ENCODE data around the gene ZNF700.
"Not testable (repeated sequence)": the region's sequence is repeated elsewhere in the genome, so short reads cannot be mapped to it uniquely, and the experiment has no call there.

The ZNF700 gene

DNA sequence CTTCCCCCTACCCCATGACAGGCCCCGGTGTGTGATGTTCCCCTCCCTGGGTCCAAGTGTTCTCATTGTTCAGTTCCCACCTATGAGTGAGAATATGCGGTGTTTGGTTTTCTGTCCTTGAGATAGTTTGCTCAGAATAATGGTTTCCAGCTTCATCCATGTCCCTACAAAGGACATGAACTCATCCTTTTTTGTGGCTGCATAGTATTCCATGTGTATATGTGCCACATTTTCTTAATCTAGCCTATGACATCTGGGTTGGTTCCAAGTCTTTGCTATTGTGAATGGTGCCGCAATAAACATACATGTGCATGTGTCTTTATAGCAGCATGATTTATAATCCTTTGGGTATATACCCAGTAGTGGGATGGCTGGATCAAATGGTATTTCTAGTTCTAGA, 13.5 kb downstream of the ZNF700 start:
- H3K4me2 ChIP-seq (ENCODE audit: insufficient read depth, low read length, poor library complexity, severe bottlenecking); H3K4me1 ChIP-seq (ENCODE audit: control insufficient read depth in 2 of 2, insufficient read depth in 1 of 2, low read depth in 1 of 2, low read length in 2 of 2); H2BK12ac ChIP-seq (ENCODE audit: low read length); H4K91ac ChIP-seq (ENCODE audit: low read depth, low read length, poor library complexity); H3K4me3 ChIP-seq (ENCODE audit: low read length in 2 of 2); H3K23ac ChIP-seq (ENCODE audit: low read depth, low read length, poor library complexity); H4K8ac ChIP-seq (ENCODE audit: low read depth, low read length); H3K27me3 ChIP-seq (ENCODE audit: control insufficient read depth in 3 of 3, insufficient read depth in 3 of 3, low read depth in 1 of 3, low read length in 3 of 3); H3K27ac ChIP-seq (replicated peaks; ENCODE audit: low read length); DNase-seq (ENCODE audit: low spot score); H2BK120ac ChIP-seq (ENCODE audit: low read depth, low read length); H3K9ac ChIP-seq (ENCODE audit: low read depth, low read length, poor library complexity); H3K79me1 ChIP-seq (ENCODE audit: low read depth, low read length); H2BK15ac ChIP-seq (ENCODE audit: low read length); H3K18ac ChIP-seq (ENCODE audit: low read length); H2AFZ ChIP-seq (ENCODE audit: low read length); H2BK5ac ChIP-seq (ENCODE audit: low read length); H3K4ac ChIP-seq (ENCODE audit: low read length); H2AK5ac ChIP-seq (ENCODE audit: low read depth, low read length); H3K14ac ChIP-seq (ENCODE audit: low read length): not testable (repeated sequence)
- H3K36me3 ChIP-seq (replicated peaks in 1 of 2; ENCODE audit: control insufficient read depth in 2 of 2, insufficient read depth in 2 of 2, low read length in 2 of 2), result peaks cover 0 to 49% of the 10 kb centered on the region in 2 donors
- no CpG with 5 or more reads among the region's 3 CpGs for WGBS, 2 donors (ENCODE audit: extremely low coverage in 2 of 2, insufficient read length in 2 of 2, insufficient replicate concordance in 1 of 2)
- H3K9me3 ChIP-seq (replicated peaks in 1 of 2; ENCODE audit: control insufficient read depth in 2 of 2, insufficient read depth in 1 of 2, low read depth in 1 of 2, low read length in 2 of 2), result peaks cover 7 to 65% of the 10 kb centered on the region in 2 donors

DNA sequence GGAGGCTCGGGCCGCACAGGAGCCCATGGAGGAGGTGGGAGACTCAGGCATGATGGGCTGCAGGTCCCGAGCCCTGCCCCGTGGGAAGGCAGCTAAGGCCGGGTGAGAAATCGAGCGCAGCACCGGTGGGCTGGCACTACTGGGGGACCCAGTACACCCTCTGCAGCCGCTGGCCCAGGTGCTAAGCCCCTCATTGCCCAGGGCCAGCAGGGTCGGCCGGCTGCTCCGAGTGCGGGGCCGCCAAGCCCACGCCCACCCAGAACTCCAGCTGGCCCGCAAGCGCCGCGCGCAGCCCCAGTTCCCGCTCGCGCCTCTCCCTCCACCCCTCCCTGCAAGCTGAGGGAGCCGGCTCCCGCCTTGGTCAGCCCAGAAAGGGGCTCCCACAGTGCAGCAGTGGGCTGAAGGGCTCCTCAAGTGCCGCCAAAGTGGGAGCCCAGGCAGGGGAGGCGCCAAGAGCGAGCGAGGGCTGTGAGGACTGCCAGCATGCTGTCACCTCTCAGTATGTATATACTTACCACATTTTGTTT, 16.5 kb downstream of the ZNF700 start:
- H3K9me3 ChIP-seq (replicated peaks in 1 of 2; ENCODE audit: control insufficient read depth in 2 of 2, insufficient read depth in 1 of 2, low read depth in 1 of 2, low read length in 2 of 2), result peaks cover 33 to 73% of the 10 kb centered on the region in 2 donors
- H2BK12ac ChIP-seq (ENCODE audit: low read length), result not testable (repeated sequence)
- WGBS, 2 donors (ENCODE audit: extremely low coverage in 2 of 2, insufficient read length in 2 of 2, insufficient replicate concordance in 1 of 2), result no CpG with 5 or more reads among the region's 29 CpGs

DNA sequence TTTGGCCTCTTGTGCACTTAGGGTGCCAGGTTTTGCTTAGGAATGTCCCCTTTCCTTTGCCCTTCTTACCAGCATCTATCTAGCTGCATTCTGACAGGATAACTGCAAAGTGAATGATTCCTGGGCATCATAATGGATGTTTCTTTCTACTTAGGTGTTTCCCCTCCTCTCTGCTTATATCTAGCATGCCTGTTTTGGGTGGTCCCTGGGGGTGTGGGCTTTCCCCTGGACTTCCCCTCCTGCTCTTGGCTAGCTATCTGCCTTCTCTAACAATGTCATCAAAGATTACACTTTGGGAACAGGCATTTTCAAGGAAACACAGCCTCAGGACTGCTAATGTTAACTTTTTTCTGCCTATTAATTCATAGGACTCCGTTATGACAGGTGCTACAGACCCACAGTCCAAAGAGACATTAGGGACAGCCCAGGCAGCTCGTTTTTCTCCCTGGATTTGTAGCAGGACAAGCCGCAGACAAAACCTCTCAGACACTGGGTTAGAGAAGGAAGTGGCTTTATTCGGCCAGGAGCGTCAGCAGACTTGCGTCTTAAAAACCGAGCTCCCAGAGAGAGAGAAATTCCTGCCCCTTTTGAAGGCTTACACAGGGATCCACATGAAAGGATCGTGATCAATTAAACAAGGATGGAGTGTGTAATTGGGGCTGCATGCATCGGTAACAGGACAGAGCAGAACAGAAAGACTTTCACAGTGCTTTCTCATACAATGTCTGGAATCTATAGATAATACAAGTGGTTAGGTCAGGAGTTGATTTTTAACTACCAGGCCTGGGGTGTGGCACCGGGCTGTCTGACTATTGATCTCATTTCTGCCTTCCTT, 17.3 kb downstream of the ZNF700 start:
- H3K4me3 ChIP-seq (ENCODE audit: low read length in 2 of 2), result no peak overlapping the region

More for the DNA sequence above, 16.5 kb downstream of the ZNF700 start:
- not testable (repeated sequence) for H3K79me1 ChIP-seq (ENCODE audit: low read depth, low read length); H2BK5ac ChIP-seq (ENCODE audit: low read length); H4K91ac ChIP-seq (ENCODE audit: low read depth, low read length, poor library complexity); H4K8ac ChIP-seq (ENCODE audit: low read depth, low read length); DNase-seq (ENCODE audit: low spot score); H2BK15ac ChIP-seq (ENCODE audit: low read length); H3K4me2 ChIP-seq (ENCODE audit: insufficient read depth, low read length, poor library complexity, severe bottlenecking); H3K27me3 ChIP-seq (ENCODE audit: control insufficient read depth in 3 of 3, insufficient read depth in 3 of 3, low read depth in 1 of 3, low read length in 3 of 3); H2AK5ac ChIP-seq (ENCODE audit: low read depth, low read length); H3K9ac ChIP-seq (ENCODE audit: low read depth, low read length, poor library complexity); H3K27ac ChIP-seq (replicated peaks; ENCODE audit: low read length); H2AFZ ChIP-seq (ENCODE audit: low read length); H3K14ac ChIP-seq (ENCODE audit: low read length); H3K4ac ChIP-seq (ENCODE audit: low read length); H3K4me3 ChIP-seq (ENCODE audit: low read length in 2 of 2); H3K18ac ChIP-seq (ENCODE audit: low read length); H3K4me1 ChIP-seq (ENCODE audit: control insufficient read depth in 2 of 2, insufficient read depth in 1 of 2, low read depth in 1 of 2, low read length in 2 of 2); H2BK120ac ChIP-seq (ENCODE audit: low read depth, low read length); H3K23ac ChIP-seq (ENCODE audit: low read depth, low read length, poor library complexity)
- H3K36me3 ChIP-seq (replicated peaks in 1 of 2; ENCODE audit: control insufficient read depth in 2 of 2, insufficient read depth in 2 of 2, low read length in 2 of 2), result peaks cover 15 to 61% of the 10 kb centered on the region in 2 donors

DNA sequence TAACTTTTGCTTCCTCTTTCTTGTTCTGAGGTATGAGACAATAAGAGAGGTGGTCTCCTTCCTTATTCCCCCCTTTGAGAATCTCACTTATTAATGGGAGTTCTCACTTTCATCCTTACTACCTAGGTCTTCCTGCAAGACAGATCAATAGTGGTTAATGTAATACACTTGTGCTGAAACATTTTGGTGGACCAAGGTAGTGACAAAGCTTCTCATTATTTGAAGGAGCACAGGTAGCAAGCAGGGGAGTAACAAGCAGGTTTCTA, 17.9 kb downstream of the ZNF700 start:
- H3K9me3 ChIP-seq (replicated peaks in 1 of 2; ENCODE audit: control insufficient read depth in 2 of 2, insufficient read depth in 1 of 2, low read depth in 1 of 2, low read length in 2 of 2), result peaks cover 38 to 78% of the 10 kb centered on the region in 2 donors
- no peak overlapping the region for H4K8ac ChIP-seq (ENCODE audit: low read depth, low read length)
- no peak overlapping the region for H3K14ac ChIP-seq (ENCODE audit: low read length)
- no peak overlapping the region for H2BK5ac ChIP-seq (ENCODE audit: low read length)
- H3K18ac ChIP-seq (ENCODE audit: low read length), result no peak overlapping the region
- no peak overlapping the region for H3K9ac ChIP-seq (ENCODE audit: low read depth, low read length, poor library complexity)
- no peak overlapping the region for H2AK5ac ChIP-seq (ENCODE audit: low read depth, low read length)
- no peak overlapping the region for H3K27ac ChIP-seq (replicated peaks; ENCODE audit: low read length)
- DNase-seq (ENCODE audit: low spot score), result no peak
- no peaks in the 10 kb centered on the region for H3K27me3 ChIP-seq (ENCODE audit: control insufficient read depth in 3 of 3, insufficient read depth in 3 of 3, low read depth in 1 of 3, low read length in 3 of 3)
- H3K4me1 ChIP-seq (ENCODE audit: control insufficient read depth in 2 of 2, insufficient read depth in 1 of 2, low read depth in 1 of 2, low read length in 2 of 2), result no peaks in the 10 kb centered on the region
- no peak overlapping the region for H3K23ac ChIP-seq (ENCODE audit: low read depth, low read length, poor library complexity)
- H3K4me2 ChIP-seq (ENCODE audit: insufficient read depth, low read length, poor library complexity, severe bottlenecking), result no peak overlapping the region
- peaks cover 8% of the 10 kb centered on the region for H3K79me1 ChIP-seq (ENCODE audit: low read depth, low read length)
- no peak overlapping the region for H3K4ac ChIP-seq (ENCODE audit: low read length)
- H2BK15ac ChIP-seq (ENCODE audit: low read length), result no peak overlapping the region
- no peak overlapping the region for H4K91ac ChIP-seq (ENCODE audit: low read depth, low read length, poor library complexity)
- no peak overlapping the region for H2BK120ac ChIP-seq (ENCODE audit: low read depth, low read length)
- H3K36me3 ChIP-seq (replicated peaks in 1 of 2; ENCODE audit: control insufficient read depth in 2 of 2, insufficient read depth in 2 of 2, low read length in 2 of 2), result peaks cover 17 to 75% of the 10 kb centered on the region in 2 donors
- no peak overlapping the region for H2BK12ac ChIP-seq (ENCODE audit: low read length)
- no peak overlapping the region for H2AFZ ChIP-seq (ENCODE audit: low read length)
- H3K4me3 ChIP-seq (ENCODE audit: low read length in 2 of 2), result no peak overlapping the region

More for the DNA sequence above, 17.3 kb downstream of the ZNF700 start:
- Histone ChIP-seq H3K27ac (replicated peaks; ENCODE audit: low read length) (no peak overlapping the region), H3K23ac (ENCODE audit: low read depth, low read length, poor library complexity) (no peak overlapping the region), H3K14ac (ENCODE audit: low read length) (no peak overlapping the region), H2AK5ac (ENCODE audit: low read depth, low read length) (no peak overlapping the region), H2AFZ (ENCODE audit: low read length) (no peak overlapping the region), H2BK12ac (ENCODE audit: low read length) (no peak overlapping the region), H4K8ac (ENCODE audit: low read depth, low read length) (no peak overlapping the region), H2BK15ac (ENCODE audit: low read length) (no peak overlapping the region), H2BK120ac (ENCODE audit: low read depth, low read length) (no peak overlapping the region), H3K9me3 (replicated peaks in 1 of 2; ENCODE audit: control insufficient read depth in 2 of 2, insufficient read depth in 1 of 2, low read depth in 1 of 2, low read length in 2 of 2) (peaks cover 36 to 77% of the 10 kb centered on the region in 2 donors), H3K27me3 (ENCODE audit: control insufficient read depth in 3 of 3, insufficient read depth in 3 of 3, low read depth in 1 of 3, low read length in 3 of 3) (no peaks in the 10 kb centered on the region), H3K36me3 (replicated peaks in 1 of 2; ENCODE audit: control insufficient read depth in 2 of 2, insufficient read depth in 2 of 2, low read length in 2 of 2) (peaks cover 15 to 69% of the 10 kb centered on the region in 2 donors), H3K4me1 (ENCODE audit: control insufficient read depth in 2 of 2, insufficient read depth in 1 of 2, low read depth in 1 of 2, low read length in 2 of 2) (no peaks in the 10 kb centered on the region), H3K4ac (ENCODE audit: low read length) (no peak overlapping the region), H2BK5ac (ENCODE audit: low read length) (no peak overlapping the region), H3K4me2 (ENCODE audit: insufficient read depth, low read length, poor library complexity, severe bottlenecking) (no peak overlapping the region), H4K91ac (ENCODE audit: low read depth, low read length, poor library complexity) (no peak overlapping the region), H3K18ac (ENCODE audit: low read length) (no peak overlapping the region), H3K79me1 (ENCODE audit: low read depth, low read length) (peaks cover 8% of the 10 kb centered on the region), H3K9ac (ENCODE audit: low read depth, low read length, poor library complexity) (no peak overlapping the region)
- DNase-seq (ENCODE audit: low spot score), result no peak
- WGBS, 2 donors (ENCODE audit: extremely low coverage in 2 of 2, insufficient read length in 2 of 2, insufficient replicate concordance in 1 of 2), result no CpG with 5 or more reads among the region's 10 CpGs
